Hepatocyte (in vitro differentiated cells): ENCODE data around the gene PATE2.

Experiments used
- CTCF ChIP-seq: fragments of 200-600 bp; sonication (generic); IDR thresholded peaks from 2 replicates; pipeline ENCODE4 v1.5.1; 2016; ENCODE audit warnings: antibody characterized with exemption, mild to moderate bottlenecking; ENCODE audit not compliant: poor library complexity
- EZH2phosphoT487 ChIP-seq: fragments of 200-600 bp; sonication (generic); IDR thresholded peaks from one replicate; pipeline ENCODE4 v1.6.1; 2018; ENCODE audit warnings: antibody characterized with exemption, mild to moderate bottlenecking, low read depth, moderate library complexity; ENCODE audit not compliant: unreplicated experiment, severe bottlenecking

DNA sequence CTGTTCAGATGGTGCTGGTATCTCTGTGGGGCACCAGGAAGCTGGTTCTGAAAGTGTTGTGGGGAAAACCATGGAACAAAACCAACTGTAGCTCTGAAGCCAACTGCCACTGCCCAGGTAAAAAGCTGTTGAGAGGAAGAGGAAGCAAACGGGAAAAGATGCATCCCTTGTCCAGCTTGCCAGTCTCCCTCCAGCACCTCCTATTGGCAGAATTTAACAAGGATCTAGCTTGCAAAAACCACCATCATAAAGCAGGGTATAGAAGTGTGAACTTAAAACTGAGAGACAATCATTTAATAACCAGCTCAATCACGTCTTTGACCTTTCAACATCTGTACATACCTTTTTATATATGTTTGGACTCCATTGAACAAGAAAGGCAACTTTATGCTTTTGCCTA, 28.0 kb downstream of the PATE2 start:
- TF ChIP-seq CTCF (no peak), EZH2phosphoT487 (no peak)
